ENCODE results near the gene HTRA3. TPM values are rescaled to one million over a fixed set of nuclear protein-coding genes. Genes with fewer than 3 reads are reported as not detected.

The HTRA3 gene
- total RNA-seq, 1 experiment from 2014 or later = not detected

- intact Hi-C loops (cut with micrococcal nuclease; ENCODE audit: unreplicated experiment) = loop anchor here (2.0 kb wide), 1 partner anchor 62 kb away; no protein-coding TSS in a partner anchor
- Mint-ChIP-seq H3K27ac (ENCODE audit: unreplicated experiment) (no peak overlapping the region), H3K4me1 (ENCODE audit: low read depth, unreplicated experiment) (no peaks in the 10 kb centered on the region), H3K36me3 (ENCODE audit: insufficient read depth, unreplicated experiment) (peaks cover 5% of the 10 kb centered on the region), H3K9me3 (ENCODE audit: low read depth, unreplicated experiment) (no peaks in the 10 kb centered on the region), H3K27me3 (ENCODE audit: unreplicated experiment) (no peaks in the 10 kb centered on the region), H3K4me3 (ENCODE audit: low read depth, unreplicated experiment) (no peak overlapping the region)
- CTCF ChIA-PET = interaction anchor here (1.7 kb wide), 1 partner anchor 62 kb away, joined by 9 read pairs; no protein-coding TSS in a partner anchor
- TF ChIP-seq CTCF (IDR thresholded peaks at IDR 0.05; ENCODE audit: unreplicated experiment) = peak; percentile 54
- DNase-seq = peak; percentile 33
- BruUV-seq (replicated peaks) = no TSS peak
Observed at GRCh38 chr4:8238515-8239053, 31.0 kb upstream of the HTRA3 start.

GRCh38 chr4:8239226-8239625 is 30.3 kb upstream of the HTRA3 start:
- CTCF ChIA-PET = no interaction called here
- intact Hi-C loops (cut with micrococcal nuclease; ENCODE audit: unreplicated experiment) = loop anchor here (2.0 kb wide), 1 partner anchor 62 kb away; no protein-coding TSS in a partner anchor
- Mint-ChIP-seq H3K27ac (ENCODE audit: unreplicated experiment) (no peak overlapping the region), H3K27me3 (ENCODE audit: unreplicated experiment) (no peaks in the 10 kb centered on the region), H3K4me3 (ENCODE audit: low read depth, unreplicated experiment) (no peak overlapping the region), H3K9me3 (ENCODE audit: low read depth, unreplicated experiment) (no peaks in the 10 kb centered on the region), H3K36me3 (ENCODE audit: insufficient read depth, unreplicated experiment) (peaks cover 5% of the 10 kb centered on the region), H3K4me1 (ENCODE audit: low read depth, unreplicated experiment) (no peaks in the 10 kb centered on the region)
- DNase-seq = no peak
- no peak for TF ChIP-seq CTCF (IDR thresholded peaks at IDR 0.05; ENCODE audit: unreplicated experiment)
- no TSS peak for BruUV-seq (replicated peaks)

- no peaks in the 10 kb centered on the region for H3K27me3 Mint-ChIP-seq (ENCODE audit: unreplicated experiment)
- peaks cover 5% of the 10 kb centered on the region for H3K36me3 Mint-ChIP-seq (ENCODE audit: insufficient read depth, unreplicated experiment)
- no peaks in the 10 kb centered on the region for H3K4me1 Mint-ChIP-seq (ENCODE audit: low read depth, unreplicated experiment)
- no peak overlapping the region for H3K4me3 Mint-ChIP-seq (ENCODE audit: low read depth, unreplicated experiment)
- TF ChIP-seq CTCF (IDR thresholded peaks at IDR 0.05; ENCODE audit: unreplicated experiment) = no peak
- H3K27ac Mint-ChIP-seq (ENCODE audit: unreplicated experiment) = no peak overlapping the region
- DNase-seq = no peak
- H3K9me3 Mint-ChIP-seq (ENCODE audit: low read depth, unreplicated experiment) = no peaks in the 10 kb centered on the region
- intact Hi-C loops (cut with micrococcal nuclease; ENCODE audit: unreplicated experiment) = loop anchor here (2.0 kb wide), 1 partner anchor 63 kb away; no protein-coding TSS in a partner anchor
- CTCF ChIA-PET = no interaction called here
- BruUV-seq (replicated peaks) = no TSS peak
Observed at GRCh38 chr4:8239661-8240060, 29.9 kb upstream of the HTRA3 start.

- DNase-seq = no peak
- Mint-ChIP-seq H3K4me3 (ENCODE audit: low read depth, unreplicated experiment) (no peak overlapping the region), H3K36me3 (ENCODE audit: insufficient read depth, unreplicated experiment) (peaks cover 5% of the 10 kb centered on the region), H3K4me1 (ENCODE audit: low read depth, unreplicated experiment) (no peaks in the 10 kb centered on the region), H3K9me3 (ENCODE audit: low read depth, unreplicated experiment) (no peaks in the 10 kb centered on the region), H3K27me3 (ENCODE audit: unreplicated experiment) (no peaks in the 10 kb centered on the region), H3K27ac (ENCODE audit: unreplicated experiment) (no peak overlapping the region)
- no peak for TF ChIP-seq CTCF (IDR thresholded peaks at IDR 0.05; ENCODE audit: unreplicated experiment)
- intact Hi-C loops (cut with micrococcal nuclease; ENCODE audit: unreplicated experiment) = no loop called here
- CTCF ChIA-PET = no interaction called here
- no TSS peak for BruUV-seq (replicated peaks)
Observed at GRCh38 chr4:8240211-8241041, 29.1 kb upstream of the HTRA3 start.

Data from Calu3 (cell line).